ENCODE measurements around the gene GART.
"Not testable (repeated sequence)": the region's sequence is repeated elsewhere in the genome, so short reads cannot be mapped to it uniquely, and the experiment has no call there.

GART gene

GRCh38 chr21:33512481-33512880, 29.4 kb downstream of the GART start:
- DNase-seq (ENCODE audit: low spot score): no peak

DNA sequence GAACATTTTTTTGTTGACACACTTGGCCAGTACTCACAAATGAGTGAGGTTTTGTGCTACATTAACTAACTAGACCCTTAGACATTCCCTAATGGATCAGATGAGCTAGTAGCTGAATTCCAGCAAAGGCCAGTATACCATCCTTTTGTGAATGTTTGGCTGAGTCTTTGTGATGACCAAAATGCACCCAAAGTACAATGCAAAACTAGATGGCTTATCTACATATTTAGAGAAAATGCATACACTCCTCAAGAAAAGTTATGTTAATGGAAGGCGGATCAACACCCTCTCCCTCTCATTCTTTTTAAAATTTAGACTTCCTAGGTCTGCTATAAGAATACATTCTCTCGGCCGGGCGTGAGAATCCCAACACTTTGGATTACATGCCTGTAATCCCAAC, 30.3 kb downstream of the GART start:
- no peak for DNase-seq (ENCODE audit: low spot score)

- DNase-seq (ENCODE audit: low spot score): no peak
Measured at GRCh38 chr21:33510826-33511225, 31.1 kb downstream of the GART start.

- not testable (repeated sequence) for DNase-seq (ENCODE audit: low spot score)
Measured at GRCh38 chr21:33507003-33507402, 34.9 kb downstream of the GART start.

DNA sequence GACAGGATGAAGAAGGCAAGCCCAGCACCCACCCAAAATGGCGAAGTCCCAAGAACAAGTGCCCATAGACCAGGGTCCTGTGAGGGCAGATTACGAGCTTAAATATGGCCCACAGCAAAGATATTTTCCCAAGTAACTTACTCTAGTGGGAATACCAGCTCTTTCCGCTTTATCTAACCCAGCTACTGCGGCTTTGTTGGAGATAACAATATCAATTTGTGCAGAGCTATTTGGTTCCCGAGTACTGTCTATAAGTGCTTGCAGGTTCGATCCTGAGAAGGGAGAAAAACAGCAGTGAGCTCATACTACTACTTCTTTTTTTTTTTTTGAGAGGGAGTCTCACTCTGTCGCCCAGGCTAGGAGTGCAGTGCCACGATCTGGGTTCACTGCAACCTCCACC, 36.1 kb downstream of the GART start:
- DNase-seq (ENCODE audit: low spot score): no peak

DNA sequence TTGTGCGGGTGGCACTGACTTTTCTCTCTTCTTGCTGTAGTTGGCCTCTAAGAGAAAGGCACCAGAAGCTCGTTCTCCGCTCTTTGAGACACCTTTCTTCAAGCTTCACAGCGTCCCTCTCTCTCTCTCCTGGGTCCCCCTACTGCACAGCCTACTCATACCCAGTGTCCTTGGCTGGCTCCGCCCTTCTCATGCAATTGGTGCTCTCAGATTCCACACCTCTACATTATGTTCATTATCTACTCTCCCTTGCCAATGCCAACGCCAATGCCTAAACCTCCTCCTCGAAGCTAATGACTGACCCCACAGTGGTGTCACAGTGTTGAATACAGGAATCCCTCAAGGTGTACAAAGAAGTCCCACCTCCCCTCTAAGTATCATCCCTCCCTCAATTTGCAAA, 45.6 kb downstream of the GART start:
- DNase-seq (ENCODE audit: low spot score): no peak

DNA sequence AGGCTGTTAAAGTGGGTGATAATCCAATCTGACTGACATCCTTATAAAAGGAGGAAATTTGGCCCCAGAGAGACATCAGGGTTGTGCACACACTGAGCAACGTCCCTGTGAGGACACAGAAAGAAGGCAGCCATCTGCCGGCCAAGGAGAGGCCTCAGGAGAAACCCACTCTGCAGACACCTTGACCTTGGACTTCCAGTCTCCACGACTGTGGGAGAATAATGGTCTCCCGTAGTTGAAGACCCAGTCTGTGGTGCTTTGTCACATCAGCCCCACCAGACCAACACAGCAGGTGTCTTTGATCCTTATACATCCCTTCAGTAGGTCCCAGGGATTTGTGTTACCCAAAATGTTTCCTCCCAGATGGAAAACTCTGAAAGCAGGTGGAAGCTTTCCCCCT, 46.2 kb downstream of the GART start:
- DNase-seq (ENCODE audit: low spot score): no peak

DNA sequence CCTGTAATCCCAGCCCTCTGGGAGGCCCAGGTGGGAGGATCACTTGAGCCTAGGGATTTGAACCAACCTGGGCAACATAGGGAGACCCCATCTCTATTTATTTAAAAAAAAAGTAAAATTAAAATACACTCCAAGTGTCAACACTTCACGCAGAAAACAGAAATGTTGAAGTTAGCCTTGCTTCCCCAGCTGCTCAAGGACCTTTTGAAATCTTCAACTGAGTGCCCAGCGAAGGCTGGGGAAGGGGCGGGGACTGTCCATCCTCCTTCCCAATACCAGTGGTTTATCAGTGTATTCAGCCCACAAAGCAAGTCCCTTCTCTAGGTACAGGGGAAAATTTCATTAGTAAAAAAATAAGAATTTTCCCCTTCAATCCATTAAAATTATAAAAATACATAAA, 48.2 kb downstream of the GART start:
- DNase-seq (ENCODE audit: low spot score): no peak

DNA sequence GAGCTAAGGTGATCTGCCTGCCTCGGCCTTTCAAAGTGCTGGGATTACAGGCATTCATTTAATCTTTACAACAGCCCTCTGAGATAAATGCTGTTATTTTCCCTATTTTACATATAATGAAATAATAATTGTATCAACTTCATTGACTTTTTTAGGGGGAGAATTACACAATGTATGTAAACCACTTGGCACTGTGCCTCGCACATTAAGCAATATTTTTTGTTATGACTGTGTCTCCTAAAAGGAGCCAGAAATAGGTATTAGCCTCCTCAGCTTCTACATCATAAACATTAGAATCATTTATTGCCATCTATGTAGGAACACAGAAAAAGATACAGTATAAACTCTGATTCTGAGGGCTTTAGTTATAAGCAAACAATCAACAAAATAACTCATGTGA, 49.3 kb downstream of the GART start:
- no peak for DNase-seq (ENCODE audit: low spot score)

DNA sequence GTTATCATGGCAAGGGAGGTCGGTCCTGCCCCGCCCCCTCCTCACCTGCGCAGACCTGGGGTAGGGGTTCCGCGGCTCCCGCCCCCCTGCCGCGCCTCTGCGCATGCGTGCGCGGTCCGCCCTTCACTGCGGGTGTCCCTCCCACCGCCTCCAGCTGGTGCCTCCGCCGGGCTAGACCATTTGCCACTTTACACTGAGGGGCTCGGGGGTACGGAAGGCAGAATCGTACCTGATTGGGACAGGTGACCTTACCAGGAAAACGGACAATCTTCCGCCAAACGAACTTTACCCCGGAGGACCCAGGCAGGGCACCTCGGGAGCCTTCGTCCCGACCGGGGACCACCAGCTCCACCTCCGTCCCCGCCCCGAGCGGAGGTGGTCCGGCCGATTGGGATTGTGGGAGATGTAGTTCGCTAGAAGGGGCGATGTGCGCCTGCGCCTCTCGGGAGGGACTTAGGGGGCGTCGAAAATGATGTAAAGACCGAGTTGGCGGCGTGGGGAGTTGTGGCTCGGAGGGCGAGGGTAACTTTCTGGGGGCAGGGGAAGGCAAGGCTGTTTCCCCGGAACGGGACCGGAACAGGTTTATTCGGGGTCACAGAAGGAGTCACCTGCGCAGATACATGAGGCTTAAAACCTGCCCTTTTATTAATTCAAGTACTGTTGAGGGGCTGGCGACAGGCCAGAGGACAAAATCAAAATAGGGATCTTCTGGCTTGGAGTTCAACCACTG, 50.4 kb downstream of the GART start, which contains the start of gene DNAJC28:
TSS of gene DNAJC28 (minus strand) at position 344 of the 730 bp plus-strand sequence. CDS start 2,323 bp downstream, outside the sequence.
- DNase-seq (ENCODE audit: low spot score): peak; percentile 92

- DNase-seq (ENCODE audit: low spot score): peak; percentile 11
Measured at GRCh38 chr21:33490991-33491372, 50.9 kb downstream of the GART start.

- no peak for DNase-seq (ENCODE audit: low spot score)
Measured at GRCh38 chr21:33488936-33489335, 53.0 kb downstream of the GART start.

DNA sequence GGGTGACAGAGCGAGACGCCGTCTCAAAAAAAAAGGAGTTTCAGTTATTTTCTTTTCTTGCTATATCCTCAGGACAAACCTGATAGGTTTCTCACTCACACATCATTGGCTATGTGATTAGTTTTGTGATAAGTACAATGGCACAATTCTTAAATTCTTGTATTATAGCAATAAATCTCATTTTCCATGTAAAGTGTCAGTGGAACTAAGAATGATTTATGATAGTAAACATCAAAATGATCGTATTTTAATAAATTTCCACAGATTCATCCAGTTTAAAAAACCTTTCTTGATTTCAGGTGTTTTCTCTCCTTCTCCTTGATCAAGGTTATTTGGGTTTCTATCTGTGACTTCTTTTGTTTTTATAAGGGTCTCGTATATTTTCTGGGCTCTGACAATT, 53.9 kb downstream of the GART start:
- DNase-seq (ENCODE audit: low spot score): no peak

- DNase-seq (ENCODE audit: low spot score): no peak
Measured at GRCh38 chr21:33481314-33481943, 60.5 kb downstream of the GART start.

GRCh38 chr21:33480481-33481103, 61.3 kb downstream of the GART start:
- DNase-seq (ENCODE audit: low spot score): no peak

GRCh38 chr21:33479679-33480480, 62.0 kb downstream of the GART start, which contains the start of gene TMEM50B:
Gene TMEM50B, minus strand, starts transcription at chr21:33479974. Its CDS starts 11,089 bp downstream, at chr21:33468885.
- DNase-seq (ENCODE audit: low spot score): peak; percentile 97

- peak; percentile 32 for DNase-seq (ENCODE audit: low spot score)
Measured at GRCh38 chr21:33478935-33479678, 62.8 kb downstream of the GART start.

DNA sequence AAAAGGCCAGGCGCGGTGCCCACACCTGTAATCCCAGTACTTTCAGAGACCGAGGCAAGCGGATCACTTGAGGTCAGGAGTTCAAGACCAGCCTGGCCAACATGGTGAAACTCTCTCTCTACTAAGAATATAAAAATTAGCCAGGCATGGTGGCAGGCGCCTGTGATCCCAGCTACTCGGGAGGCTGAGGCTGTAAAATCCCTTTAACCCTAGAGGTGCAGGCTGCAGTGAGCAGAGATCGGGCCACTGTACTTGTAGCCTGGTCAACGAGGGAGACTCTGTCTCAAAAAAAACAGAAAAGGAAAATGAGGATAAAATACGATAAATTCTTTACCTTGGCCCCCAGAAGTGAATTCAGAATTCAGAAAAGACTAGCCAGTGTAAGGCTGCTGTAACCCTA, 63.7 kb downstream of the GART start:
- no peak for DNase-seq (ENCODE audit: low spot score)

- DNase-seq (ENCODE audit: low spot score): no peak
Measured at GRCh38 chr21:33477066-33477465, 64.9 kb downstream of the GART start.

GRCh38 chr21:33473344-33473743, 68.6 kb downstream of the GART start:
- DNase-seq (ENCODE audit: low spot score): no peak

DNA sequence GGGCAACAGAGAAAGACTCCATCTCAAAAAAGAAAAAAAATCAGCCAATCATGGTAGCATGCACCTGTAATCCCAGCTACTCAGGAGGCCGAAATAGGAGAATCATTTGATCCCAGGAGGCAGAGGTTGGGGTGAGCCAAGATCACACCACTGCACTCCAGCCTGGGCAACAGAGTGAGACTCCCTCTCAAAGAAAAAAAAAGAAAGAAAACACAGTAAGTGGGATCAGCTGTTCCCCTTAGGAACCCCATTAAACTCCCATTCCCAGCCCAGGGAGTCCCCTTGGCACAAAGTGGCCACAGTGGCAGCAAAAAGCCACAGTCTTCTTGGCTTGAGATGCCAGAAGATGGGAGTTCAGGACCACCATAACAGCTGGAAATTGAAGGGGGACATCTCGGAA, 71.2 kb downstream of the GART start:
- DNase-seq (ENCODE audit: low spot score): no peak

DNA sequence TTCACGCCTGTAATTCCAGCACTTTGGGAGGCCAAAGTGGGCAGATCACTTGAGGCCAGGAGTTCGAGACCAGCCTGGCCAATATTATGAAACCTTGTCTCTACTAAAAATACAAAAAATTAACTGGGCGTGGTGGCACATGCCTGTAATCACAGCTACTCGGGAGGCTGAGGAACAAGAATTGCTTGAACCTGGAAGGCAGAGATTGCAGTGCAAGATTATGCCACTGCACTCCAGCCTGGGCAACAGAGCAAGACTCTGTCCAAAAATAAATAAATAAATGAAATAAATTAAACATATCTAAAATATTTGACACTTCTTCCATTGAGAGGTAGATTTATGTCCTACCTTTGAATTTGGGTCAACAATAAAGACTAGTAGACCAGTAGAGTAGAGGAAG, 72.7 kb downstream of the GART start:
- not testable (repeated sequence) for DNase-seq (ENCODE audit: low spot score)
